DOHH2 (cell line): ENCODE data around the gene RAD51B.

Experiments used
- H3F3A ChIP-seq: fragments of 200-600 bp; sonication (generic), shearing (Covaris generic); 2 replicates; pipeline ENCODE4 v1.6.0; 2016; ENCODE audit warnings: antibody characterized with exemption, mild to moderate bottlenecking; ENCODE audit not compliant: control insufficient read depth, insufficient read depth
- H3K27ac ChIP-seq: fragments of 200-600 bp; sonication (generic); 2 replicates; pipeline ENCODE4 v1.5.1; 2014; ENCODE audit warnings: low read depth, mild to moderate bottlenecking, low read length, moderate library complexity
- H3K27me3 ChIP-seq: fragments of 200-600 bp; sonication (generic); 2 replicates; pipeline ENCODE4 v1.6.1; 2014; ENCODE audit warnings: mild to moderate bottlenecking, low read length, mixed read lengths; ENCODE audit not compliant: control insufficient read depth
- H3K36me3 ChIP-seq: fragments of 200-600 bp; sonication (generic); 2 replicates; pipeline ENCODE4 v1.6.1; 2014; ENCODE audit warnings: mild to moderate bottlenecking, low read length, moderate library complexity, mixed read lengths; ENCODE audit not compliant: control insufficient read depth
- H3K4me1 ChIP-seq: fragments of 200-600 bp; sonication (generic); 2 replicates; pipeline ENCODE4 v1.6.1; 2014; ENCODE audit warnings: mild to moderate bottlenecking, low read length, mixed read lengths; ENCODE audit not compliant: control insufficient read depth
- H3K4me2 ChIP-seq: fragments of 200-600 bp; sonication (generic); 2 replicates; pipeline ENCODE4 v1.6.0; 2014; ENCODE audit warnings: mild to moderate bottlenecking, low read length, moderate library complexity
- H3K4me3 ChIP-seq: fragments of 200-600 bp; sonication (generic); 2 replicates; pipeline ENCODE4 v1.5.1; 2014; ENCODE audit warnings: mild to moderate bottlenecking, low read length, mixed read lengths
- H3K79me2 ChIP-seq: fragments of 200-600 bp; sonication (generic); 2 replicates; pipeline ENCODE4 v1.6.1; 2014; ENCODE audit warnings: mild to moderate bottlenecking, low read length, mixed read lengths; ENCODE audit not compliant: control insufficient read depth
- H3K9me2 ChIP-seq: fragments of 200-600 bp; sonication (generic); replicated peaks from 2 replicates; pipeline ENCODE4 v1.6.1; 2014; ENCODE audit warnings: mild to moderate bottlenecking, low read length, mixed read lengths; ENCODE audit not compliant: control insufficient read depth
- H3K9me3 ChIP-seq: fragments of 200-600 bp; sonication (generic); 2 replicates; pipeline ENCODE4 v1.6.1; 2014; ENCODE audit warnings: antibody characterized with exemption, low read length, mixed read lengths; ENCODE audit not compliant: control insufficient read depth, insufficient read depth
- H4K20me1 ChIP-seq: fragments of 200-600 bp; sonication (generic); 2 replicates; pipeline ENCODE4 v1.6.0; 2014; ENCODE audit warnings: low read depth, mild to moderate bottlenecking, antibody characterized with exemption, low read length, moderate library complexity; ENCODE audit not compliant: control insufficient read depth, insufficient read depth
- EZH2phosphoT487 ChIP-seq: fragments of 200-600 bp; sonication (generic); IDR thresholded peaks from 2 replicates; pipeline ENCODE4 v1.6.1; 2017; ENCODE audit warnings: borderline replicate concordance, mild to moderate bottlenecking, antibody characterized with exemption, low read length, moderate library complexity, mixed read lengths
- TF ChIP-seq, protein P1 (sequence below): fragments of 200-600 bp; sonication (generic); IDR thresholded peaks from one replicate; pipeline ENCODE4 v1.5.1; 2014; ENCODE audit warnings: antibody characterized with exemption, mild to moderate bottlenecking, low read depth, low read length; ENCODE audit not compliant: poor library complexity, severe bottlenecking

RAD51B gene

DNA sequence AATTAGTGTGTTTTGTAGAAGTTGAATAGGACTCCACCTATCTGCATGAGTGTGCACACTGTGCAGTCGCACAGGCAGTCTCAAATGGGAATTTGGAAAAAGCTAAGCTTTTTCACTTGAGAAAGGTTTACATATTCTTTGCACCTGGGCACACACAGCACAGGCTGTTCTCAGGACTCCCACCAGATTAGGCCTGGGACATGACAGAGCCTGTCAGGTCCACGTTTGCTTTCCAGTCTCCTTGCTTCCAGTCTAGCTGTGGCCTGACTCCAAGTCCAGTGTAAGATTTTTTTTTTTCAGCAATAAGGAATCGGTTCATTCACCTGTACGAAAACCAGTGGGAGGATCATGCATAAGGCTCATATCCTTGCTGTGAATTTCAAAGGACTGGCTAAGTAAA lies 792.0 kb downstream of the RAD51B start:
- Histone ChIP-seq H3K36me3 (no peaks in the 10 kb centered on the region), H3K4me3 (no peak overlapping the region), H3K4me1 (peaks cover 7% of the 10 kb centered on the region), H3K27me3 (no peaks in the 10 kb centered on the region), H4K20me1 (no peaks in the 10 kb centered on the region), H3K4me2 (no peak overlapping the region), H3K9me3 (peaks cover 11% of the 10 kb centered on the region; the same call in 1 of the 2 replicates), H3F3A (no peaks in the 10 kb centered on the region), H3K27ac (no peak overlapping the region), H3K79me2 (no peaks in the 10 kb centered on the region), H3K9me2 (no peaks in the 10 kb centered on the region)
- TF ChIP-seq EZH2phosphoT487 = no peak
- TF ChIP-seq, protein P1, sequence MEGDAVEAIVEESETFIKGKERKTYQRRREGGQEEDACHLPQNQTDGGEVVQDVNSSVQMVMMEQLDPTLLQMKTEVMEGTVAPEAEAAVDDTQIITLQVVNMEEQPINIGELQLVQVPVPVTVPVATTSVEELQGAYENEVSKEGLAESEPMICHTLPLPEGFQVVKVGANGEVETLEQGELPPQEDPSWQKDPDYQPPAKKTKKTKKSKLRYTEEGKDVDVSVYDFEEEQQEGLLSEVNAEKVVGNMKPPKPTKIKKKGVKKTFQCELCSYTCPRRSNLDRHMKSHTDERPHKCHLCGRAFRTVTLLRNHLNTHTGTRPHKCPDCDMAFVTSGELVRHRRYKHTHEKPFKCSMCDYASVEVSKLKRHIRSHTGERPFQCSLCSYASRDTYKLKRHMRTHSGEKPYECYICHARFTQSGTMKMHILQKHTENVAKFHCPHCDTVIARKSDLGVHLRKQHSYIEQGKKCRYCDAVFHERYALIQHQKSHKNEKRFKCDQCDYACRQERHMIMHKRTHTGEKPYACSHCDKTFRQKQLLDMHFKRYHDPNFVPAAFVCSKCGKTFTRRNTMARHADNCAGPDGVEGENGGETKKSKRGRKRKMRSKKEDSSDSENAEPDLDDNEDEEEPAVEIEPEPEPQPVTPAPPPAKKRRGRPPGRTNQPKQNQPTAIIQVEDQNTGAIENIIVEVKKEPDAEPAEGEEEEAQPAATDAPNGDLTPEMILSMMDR = no peak

DNA sequence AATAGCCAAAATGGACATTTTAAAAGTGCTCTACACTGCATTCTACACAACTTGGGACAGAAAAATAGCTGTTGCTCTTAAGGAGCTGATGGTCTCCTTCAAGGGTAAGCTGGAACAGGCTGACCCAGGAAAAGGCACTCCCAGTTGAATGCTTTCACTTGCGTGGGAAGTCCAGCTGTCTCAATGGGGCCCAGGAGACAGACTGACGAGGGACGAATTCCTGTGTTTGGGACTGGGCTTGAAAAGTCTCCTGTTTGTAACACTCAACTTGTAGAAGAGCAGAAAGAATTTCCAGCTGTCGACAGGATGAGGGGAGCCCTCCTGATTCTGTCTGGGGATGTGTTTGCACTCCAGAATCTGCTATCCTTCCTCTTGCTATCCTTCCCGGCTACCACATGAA lies 792.5 kb downstream of the RAD51B start:
- no peak overlapping the region for H3K4me2 ChIP-seq
- H3K9me3 ChIP-seq = peaks cover 15% of the 10 kb centered on the region
- H3K4me1 ChIP-seq = peaks cover 7% of the 10 kb centered on the region
- no peak overlapping the region for H3K27ac ChIP-seq
- H4K20me1 ChIP-seq = no peaks in the 10 kb centered on the region
- H3K36me3 ChIP-seq = no peaks in the 10 kb centered on the region
- H3K79me2 ChIP-seq = no peaks in the 10 kb centered on the region
- TF ChIP-seq EZH2phosphoT487 = no peak
- TF ChIP-seq, protein P1 = no peak
- no peaks in the 10 kb centered on the region for H3K27me3 ChIP-seq
- no peaks in the 10 kb centered on the region for H3K9me2 ChIP-seq
- no peak overlapping the region for H3K4me3 ChIP-seq
- no peaks in the 10 kb centered on the region for H3F3A ChIP-seq

DNA sequence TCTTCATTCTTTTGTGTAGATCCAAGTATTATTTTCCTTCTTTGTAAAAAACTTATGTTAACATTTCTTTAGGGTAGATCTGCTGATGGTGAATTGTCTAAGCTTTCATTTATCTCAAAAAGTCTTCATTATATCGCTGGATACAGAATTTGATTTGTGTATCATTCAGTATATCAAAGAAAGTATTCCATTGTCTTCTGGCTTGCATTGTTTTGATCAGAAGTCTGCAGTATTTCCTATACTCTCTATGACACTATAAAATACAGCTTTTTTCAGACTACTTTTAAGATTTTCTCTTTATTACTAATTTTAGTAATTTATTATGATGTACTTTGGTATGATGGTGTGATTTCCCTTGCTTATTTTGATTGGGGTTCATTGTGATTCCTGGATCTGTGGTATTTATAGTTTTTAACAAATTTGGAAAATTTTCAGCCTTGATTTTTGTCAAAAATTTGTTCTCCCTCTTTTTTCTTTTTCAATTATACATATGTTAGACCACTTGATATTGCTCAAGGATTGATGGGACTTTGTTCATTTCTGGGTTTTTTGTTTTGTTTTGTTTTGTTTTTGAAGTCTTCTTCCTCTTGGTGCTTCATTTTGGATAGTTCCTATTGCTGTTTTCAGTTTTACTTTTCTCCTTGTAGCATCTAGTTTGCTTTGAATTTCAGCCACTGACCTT lies 796.8 kb downstream of the RAD51B start:
- H3F3A ChIP-seq = no peaks in the 10 kb centered on the region
- H3K4me2 ChIP-seq = no peak overlapping the region
- H3K9me2 ChIP-seq = no peaks in the 10 kb centered on the region
- no peak overlapping the region for H3K4me3 ChIP-seq
- H3K36me3 ChIP-seq = no peaks in the 10 kb centered on the region
- H3K4me1 ChIP-seq = no peaks in the 10 kb centered on the region
- no peaks in the 10 kb centered on the region for H3K27me3 ChIP-seq
- no peaks in the 10 kb centered on the region for H3K79me2 ChIP-seq
- peaks cover 32% of the 10 kb centered on the region for H3K9me3 ChIP-seq
- H3K27ac ChIP-seq = no peak overlapping the region
- TF ChIP-seq, protein P1 = no peak
- TF ChIP-seq EZH2phosphoT487 = no peak
- H4K20me1 ChIP-seq = no peaks in the 10 kb centered on the region
